NCI-H2227 treated with DMSO at 0.1 percent for 48 hours (cell line): ENCODE results near the gene CNTNAP4.
A peak's percentile ranks its signal among the peaks of the same experiment; 100 is the strongest.

Experiments used
- DNase-seq: peaks from one replicate; lab custom pipeline; 2025; lab: John Stamatoyannopoulos, UW

Gene CNTNAP4

DNA sequence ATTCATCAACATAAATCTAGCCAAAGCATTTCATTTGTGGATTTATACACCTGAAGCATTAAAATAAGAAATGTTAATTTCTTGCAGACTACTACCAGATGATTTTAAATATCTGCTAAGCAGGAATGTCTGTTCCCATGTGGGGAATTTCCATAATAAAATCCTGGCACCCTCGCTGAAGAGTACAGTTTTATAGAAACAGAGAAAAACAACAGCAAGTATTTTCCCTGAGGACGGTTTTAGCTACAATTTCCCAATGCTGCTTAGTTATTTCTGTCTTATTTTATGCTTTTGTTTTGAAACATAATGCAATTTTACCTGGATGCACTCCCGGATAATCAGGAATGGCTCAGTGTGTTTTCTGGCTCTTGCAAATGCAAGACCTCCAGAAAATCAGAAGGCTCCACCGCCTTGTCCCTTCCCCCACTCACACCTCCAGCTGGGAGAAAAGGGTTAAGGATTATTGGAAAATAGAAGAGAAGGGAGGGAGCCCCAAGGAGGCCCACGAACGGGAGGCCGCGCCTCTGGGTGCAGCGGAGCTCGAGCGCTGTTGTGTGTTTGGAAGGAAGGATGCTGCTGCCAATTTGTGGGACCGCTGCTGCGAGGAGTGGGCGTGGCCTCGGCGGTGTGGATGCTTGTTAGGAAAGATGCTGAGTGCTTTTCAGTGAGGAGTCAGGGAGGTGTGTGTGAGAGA is at the start of gene CNTNAP4:
Gene CNTNAP4 (plus strand): TSS at position 657 of the 694 bp plus-strand sequence. CDS start 262 bp downstream, outside the sequence.
- DNase-seq, result peak; percentile 68

GRCh38 chr16:76228546-76229146 is 48.6 kb upstream of the CNTNAP4 start:
- no peak for DNase-seq

DNA sequence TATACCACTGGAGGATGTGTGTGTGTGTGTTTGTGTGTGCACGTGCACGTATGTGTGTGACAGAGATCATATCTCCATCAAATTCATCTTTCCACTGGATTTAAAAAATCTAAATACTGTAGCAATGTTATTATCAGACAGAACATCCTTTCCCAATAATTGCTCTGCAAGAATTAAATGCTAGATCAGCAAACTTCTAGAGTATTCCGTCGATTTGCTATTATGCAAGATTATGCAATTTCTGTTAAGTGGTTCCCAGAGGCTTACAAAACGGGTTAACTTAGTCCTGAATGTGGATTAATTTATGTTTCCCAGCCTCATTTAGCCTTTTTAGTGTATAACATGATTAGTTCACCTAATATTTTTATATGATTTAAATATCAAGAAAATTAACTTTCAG is 44.5 kb upstream of the CNTNAP4 start:
- DNase-seq, result no peak

DNA sequence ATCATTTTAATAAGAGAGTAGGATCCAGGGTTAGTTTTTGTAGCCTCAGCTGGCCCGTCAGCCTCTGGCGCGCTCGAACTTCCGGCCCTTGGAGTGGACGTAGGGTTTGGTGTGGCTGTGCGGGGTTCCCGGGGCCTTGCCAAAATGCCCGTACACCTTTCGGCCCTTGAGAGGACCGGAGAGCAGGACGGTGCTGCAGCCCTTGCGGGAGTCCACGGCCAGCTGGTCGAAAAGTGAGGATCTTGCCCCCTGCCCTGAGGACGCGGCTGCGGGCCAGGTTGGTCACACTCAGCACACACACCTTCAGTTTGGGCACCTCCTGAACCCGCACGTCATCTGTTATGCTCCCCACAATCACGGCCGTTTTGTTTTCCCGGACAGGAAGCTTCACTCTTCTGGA is 42.2 kb upstream of the CNTNAP4 start:
- DNase-seq, result no peak

DNA sequence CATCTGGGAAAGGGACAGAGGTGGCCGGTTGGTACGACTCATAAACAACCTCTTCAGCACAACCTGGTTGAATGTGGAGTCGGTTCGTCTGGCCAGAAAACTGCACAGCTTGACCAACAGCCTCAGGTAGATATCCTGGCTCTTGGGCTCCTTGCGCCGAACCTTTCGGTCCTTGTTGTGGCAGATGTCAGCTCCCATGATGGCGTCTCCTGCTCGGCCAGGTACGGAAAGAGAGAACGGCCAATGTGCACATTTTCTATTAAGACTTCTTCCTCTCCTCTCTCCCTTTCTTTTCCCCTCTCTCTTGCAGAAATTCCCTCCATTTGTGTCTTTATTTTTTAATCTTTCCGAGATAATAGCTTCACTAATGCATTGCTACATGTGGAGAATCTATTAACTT is 41.8 kb upstream of the CNTNAP4 start:
- DNase-seq, result peak; percentile 45

DNA sequence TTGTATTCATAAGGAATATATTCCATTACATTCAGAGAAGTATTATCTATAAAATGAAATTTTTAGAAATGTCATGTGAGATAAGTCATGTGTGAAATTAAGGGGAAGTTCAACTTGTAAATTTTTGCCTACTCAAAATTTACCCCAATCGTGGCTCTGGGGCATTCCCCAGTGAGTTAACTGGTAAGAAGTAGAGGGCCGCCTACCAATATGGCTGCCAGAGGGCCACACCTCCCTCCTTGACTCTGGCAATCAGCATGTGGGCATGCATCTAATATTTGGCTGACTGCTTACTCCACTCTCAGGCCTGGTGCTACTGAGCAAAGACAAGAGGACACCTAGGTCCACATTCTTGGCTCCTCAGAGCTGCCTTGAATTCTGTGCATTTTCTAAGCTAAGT is 39.7 kb upstream of the CNTNAP4 start:
- no peak for DNase-seq

DNA sequence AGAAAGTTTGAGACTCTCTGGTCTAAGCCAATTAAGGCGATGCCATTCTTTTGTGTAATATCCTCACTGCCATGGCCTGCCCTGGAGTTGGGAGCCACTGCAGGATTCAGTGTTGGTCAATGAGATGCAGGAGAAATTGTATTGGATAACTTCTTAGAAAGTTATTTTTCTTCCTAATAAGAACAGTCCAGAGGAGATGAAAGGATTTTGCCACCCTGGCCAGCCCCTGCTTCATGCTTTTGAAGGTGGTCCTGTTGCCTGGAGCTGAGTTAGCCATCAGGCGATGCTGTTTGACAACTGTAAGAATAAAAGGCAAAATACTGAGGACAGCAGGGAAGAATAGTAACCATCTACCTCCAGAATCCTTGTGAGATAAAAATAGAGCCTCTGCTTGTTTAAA is 35.4 kb upstream of the CNTNAP4 start:
- no peak for DNase-seq

DNA sequence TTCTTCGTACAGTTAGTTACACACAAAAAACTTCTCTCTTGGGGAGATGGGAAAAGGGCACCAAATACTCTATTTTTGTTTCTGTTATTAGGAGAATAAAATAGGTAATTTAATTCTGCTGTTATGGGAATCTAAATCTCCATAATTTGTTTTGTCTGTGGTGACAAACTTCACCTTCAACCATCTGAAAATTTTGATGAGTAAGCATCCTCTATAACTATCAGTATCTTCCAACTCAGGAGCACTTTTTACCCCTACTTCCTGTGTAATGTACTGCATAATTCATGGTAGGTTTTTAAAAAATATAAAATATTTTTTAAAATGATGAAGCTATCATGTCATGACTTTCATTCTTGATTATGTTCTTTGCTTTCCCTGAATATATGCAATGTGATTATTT is 33.6 kb upstream of the CNTNAP4 start:
- DNase-seq, result no peak

DNA sequence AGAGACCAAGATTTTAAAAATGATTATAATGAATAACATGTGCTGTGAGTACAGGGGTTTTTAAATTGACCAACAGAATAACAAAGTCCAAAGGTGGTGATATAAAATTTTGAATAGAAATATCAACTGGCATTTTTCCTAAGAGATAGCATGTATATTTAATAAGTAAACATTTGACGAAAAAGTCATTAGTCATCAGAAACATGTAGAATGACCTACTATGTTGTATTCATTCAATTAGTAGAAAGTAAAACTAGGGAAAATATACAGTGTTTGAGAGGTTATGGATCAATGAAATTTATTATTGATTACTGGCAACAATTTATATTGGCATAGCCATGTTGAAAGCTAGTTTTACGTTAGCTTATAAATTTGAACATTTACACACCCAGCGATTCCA is 30.6 kb upstream of the CNTNAP4 start:
- no peak for DNase-seq

DNA sequence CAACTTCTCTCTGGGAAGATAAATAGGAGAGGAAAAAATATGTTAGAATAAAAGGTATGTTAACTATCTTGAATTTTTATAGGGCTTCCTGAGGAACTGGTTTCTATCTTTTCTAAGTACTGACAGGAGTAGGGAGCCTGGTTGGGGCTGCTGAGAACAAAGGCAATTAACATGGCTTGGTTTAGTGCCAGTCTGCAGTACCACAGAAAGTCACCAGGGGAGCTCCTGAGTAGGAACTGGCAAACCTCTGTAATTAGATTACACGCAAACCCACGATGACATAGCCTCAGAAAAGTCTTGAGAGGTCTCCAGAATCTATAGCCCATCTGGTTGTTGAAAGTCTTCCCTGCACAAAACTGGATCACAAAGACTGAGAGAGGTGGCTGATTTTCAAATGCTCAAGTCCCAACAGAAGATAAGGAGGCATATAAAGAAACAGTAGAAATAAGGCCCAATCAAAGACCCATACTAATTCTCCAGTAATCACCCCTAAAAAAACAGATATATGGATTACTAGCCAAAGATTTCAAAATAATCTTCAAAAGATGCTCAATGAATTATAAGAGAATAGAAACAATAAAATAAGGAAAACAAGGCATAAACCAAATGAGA is 11.7 kb upstream of the CNTNAP4 start:
- no peak for DNase-seq

DNA sequence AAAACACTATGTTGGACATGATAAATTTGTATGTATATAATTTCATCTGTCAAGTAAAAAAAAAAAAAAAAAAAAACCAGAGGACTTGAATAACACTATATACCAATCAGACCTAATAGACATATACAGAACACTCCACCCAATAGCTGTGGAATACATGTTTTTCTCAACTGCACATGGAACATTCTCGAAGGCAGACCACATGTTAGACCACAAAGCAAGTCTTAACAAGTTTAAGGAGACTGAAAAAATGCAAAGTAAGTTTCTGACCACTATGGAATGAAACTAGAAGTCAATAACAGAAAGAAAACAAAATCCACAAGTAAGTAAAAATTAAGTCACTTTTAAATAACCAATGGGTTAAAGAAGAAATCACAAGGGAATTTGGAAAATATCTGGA is 8.4 kb upstream of the CNTNAP4 start:
- no peak for DNase-seq

- peak; percentile 37 for DNase-seq
These were observed 344 bp downstream of the CNTNAP4 start for GRCh38 chr16:76277460-76278030.

DNA sequence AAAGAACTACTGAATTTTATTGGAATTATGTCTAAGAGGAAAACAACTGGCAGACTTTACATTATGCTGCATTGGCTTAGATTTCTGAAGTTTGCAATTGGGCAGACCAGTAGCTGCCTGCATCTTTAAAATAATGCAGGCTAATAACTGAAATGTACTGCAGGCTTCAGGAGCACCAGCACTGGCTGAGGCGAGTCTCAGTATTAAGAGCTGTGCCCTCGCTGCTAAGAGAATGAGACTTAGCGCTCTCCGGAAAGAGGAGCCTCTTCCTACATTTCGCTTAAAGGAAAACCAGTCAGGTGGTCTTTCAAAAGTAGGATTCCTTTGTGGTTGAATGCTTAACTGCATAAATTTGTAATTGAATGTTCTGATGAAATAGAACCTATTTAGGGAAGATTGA is 885 bp downstream of the CNTNAP4 start:
- peak; percentile 21 for DNase-seq

GRCh38 chr16:76278980-76279379 is 1.8 kb downstream of the CNTNAP4 start:
- DNase-seq, result peak; percentile 45

DNA sequence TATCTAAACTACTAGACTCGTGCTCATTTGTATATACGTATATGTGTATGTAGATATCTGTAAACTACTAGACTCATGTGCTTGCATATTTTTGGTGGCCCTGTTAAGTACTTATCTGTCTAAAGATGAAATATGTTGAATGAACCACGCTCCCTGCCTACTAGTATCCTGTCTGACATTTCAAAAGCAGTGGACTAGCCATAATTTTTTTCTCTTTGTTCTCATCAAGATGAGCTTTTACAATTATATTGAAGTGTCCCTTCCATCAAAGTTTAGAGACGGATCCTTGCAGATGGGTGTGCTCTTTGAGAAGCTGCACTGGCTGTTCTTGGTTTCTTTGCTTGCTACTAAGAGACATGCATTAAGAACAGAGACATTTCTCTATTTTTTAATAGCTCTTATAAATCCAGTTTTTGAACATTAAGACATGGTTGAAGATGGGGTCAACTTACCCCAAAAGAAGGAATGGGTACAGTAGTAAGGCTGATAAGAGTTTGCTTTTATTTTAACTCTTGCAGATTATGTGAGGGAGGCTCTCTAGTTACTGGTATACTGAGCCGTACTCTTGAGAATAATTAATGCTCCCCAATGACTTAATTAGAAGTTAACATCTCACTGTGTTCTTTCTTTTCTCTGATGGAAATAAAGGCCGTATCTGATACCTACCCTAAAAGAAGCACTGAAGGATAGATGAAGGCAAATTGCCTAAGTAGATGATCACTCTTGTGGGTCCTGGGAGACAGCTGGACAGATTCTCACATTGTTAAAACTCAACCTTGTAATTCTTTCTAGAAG is 3.4 kb downstream of the CNTNAP4 start:
- DNase-seq, result no peak

DNA sequence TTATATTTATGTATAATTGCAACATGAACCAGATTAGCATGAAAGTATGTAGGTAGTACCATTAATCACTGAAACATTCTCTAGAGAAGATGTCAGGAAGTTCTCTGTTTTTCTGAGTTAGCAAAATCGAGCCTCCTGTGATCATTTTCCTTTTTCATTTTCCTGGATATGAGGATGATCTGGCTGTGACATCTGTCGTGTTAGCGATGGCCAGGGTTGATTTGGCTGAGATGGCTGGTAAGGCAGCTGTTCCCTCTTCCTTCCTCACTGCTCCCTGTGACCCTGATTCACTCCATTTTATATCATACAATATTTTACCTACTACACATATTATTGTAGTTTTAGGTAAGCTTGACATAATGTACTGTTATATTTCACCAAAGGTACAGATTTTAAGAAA is 10.3 kb downstream of the CNTNAP4 start:
- DNase-seq, result no peak

- DNase-seq, result no peak
These were observed 15.0 kb downstream of the CNTNAP4 start for GRCh38 chr16:76292218-76292617.

- no peak for DNase-seq
These were observed 16.8 kb downstream of the CNTNAP4 start for GRCh38 chr16:76293980-76294379.

DNA sequence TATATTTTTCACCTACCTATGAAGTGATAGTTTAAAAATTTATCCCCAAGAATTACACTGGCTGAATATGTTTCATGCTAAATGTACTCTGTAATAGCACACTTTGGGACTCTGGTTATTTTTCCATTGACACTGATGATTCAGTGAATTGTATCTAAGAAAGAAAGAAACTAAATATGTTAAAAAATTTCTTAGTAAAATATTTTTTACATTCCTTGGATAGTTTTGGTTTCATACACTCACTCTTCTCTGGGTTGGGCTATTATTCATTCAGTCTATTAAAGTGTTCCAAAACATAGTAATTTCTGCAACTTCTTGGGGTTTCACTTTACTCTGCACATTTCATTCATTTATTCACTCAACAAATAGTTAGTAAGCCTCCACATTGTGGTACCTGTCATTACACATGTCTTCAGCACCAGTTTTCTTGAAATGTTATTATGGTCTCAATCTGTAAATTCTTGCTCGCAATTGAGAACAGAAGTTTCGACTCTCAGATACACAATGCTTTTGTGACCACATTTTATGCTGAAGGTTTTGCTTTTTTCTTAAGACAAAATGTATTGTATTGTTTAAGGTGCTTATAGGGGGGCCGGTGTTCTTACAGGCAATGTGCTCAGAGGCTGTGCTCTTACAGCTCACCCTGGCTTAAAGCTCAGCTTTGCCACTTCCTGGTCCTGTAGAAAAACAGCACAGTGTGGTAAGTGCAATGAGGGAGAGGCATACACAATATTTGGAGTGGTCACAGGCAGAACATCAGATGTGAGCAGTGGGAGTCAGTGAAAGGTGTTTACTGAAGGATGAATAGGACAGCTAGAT is 17.4 kb downstream of the CNTNAP4 start:
- DNase-seq, result no peak

- no peak for DNase-seq
These were observed 20.7 kb downstream of the CNTNAP4 start for GRCh38 chr16:76297941-76298340.

- no peak for DNase-seq
These were observed 26.6 kb downstream of the CNTNAP4 start for GRCh38 chr16:76303637-76304314.
